H1 (cell line): ENCODE data around the gene FMC1. TPM values are rescaled to one million over a fixed set of nuclear protein-coding genes. Genes with fewer than 3 reads are reported as not detected.

Source experiments
- ASH2L ChIP-seq: fragments of 200-600, 300-600 bp; sonication (generic); IDR thresholded peaks from one replicate; pipeline ENCODE4 v1.7.1; 2017; ENCODE audit warnings: low read length
- CREB1 ChIP-seq: IDR thresholded peaks from 2 replicates; pipeline ENCODE4 v1.6.1; 2012; ENCODE audit warnings: inconsistent platforms
- RFX5 ChIP-seq: IDR thresholded peaks from 2 replicates; pipeline ENCODE4 v1.6.1; 2011; ENCODE audit warnings: low read depth, low read length, improper control_type of control experiment, borderline replicate concordance
- SIRT6 ChIP-seq: IDR thresholded peaks from one replicate; pipeline ENCODE4 v1.7.1; 2012; ENCODE audit warnings: low read length, inconsistent platforms
- polyA plus RNA-seq, 7 experiments: library from polyadenylated mRNA; depleted of rRNA in 3 of 7; stranded (reverse) in 5 of 7; unstranded in 2 of 7; fragments of >200 nt in 5 of 7; fragments of 200-250 nt in 2 of 7; gene quantifications; 1 replicate in 5 of 7; 2 replicates in 1 of 7; 4 replicates in 1 of 7; pipeline versions ENCODE4 v1.2.1 to v1.2.3, GENCODE V29; 2011 to 2013; ENCODE audit warnings: missing spikeins in 2 of 7, mixed read lengths in 2 of 7
- total RNA-seq: library from RNA; stranded (reverse); fragmentation: NEBNext Ultra II Directional; extraction: Animal tissue kit (Norgen Biotek cat#: 25700); gene quantifications from 2 replicates; pipeline ENCODE4 v1.2.1, GENCODE V29; 2021

Gene FMC1
- total and polyA plus RNA-seq, 2 of the 8 experiments (the other 6 are each of a cell fraction or from before 2014, with no cell fraction given): 15.8 to 28.4 TPM

DNA sequence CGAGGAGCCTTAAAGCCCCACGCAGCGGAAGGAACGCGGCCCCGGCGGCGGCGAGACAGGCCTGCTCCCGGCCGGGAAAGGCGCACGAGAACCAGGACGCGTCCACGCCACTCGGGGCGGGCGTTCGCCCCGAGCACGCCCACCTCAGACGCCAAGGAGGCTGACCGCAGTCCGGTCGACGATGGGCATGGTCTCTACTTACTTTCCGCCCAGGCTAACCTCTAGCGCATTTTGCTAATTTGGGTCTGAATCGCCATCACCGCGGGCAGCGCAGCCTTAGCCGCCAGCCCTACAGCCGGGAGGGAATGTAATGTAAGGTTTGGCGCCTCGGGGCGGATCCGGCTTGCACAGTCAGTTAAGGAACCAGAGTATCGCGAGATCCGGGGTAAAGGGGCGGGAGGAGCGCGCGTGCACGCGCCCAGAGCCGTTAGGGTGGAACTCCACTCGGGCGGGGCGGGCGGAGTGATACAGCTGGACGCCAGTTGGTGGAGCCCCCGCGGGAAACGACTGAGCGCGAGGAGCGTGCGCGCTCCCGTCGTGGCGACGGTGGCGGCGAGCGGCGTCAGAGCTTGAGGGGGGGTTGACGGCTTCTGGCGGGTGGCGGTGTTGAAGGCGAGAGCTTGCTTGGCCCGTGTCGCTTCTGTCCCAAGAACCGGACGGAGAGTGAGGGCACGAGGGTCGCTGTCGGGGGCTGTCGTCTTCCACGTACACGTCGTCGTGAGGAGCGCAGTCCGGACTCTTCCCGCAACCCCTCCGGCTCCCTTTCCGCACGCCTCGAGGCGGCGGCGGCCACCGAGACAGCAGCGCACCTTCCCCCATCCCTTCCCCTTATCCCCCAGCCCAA, 18.5 kb downstream of the FMC1 start, which contains the start of gene LUC7L2 (continued):
- TF ChIP-seq CREB1 (peak; percentile 83), ASH2L (peak; percentile 14), SIRT6 (no peak), RFX5 (no peak)
